Mucosa of descending colon (tissue), 3 donors: ENCODE measurements around the gene ZNF462. TPM values are rescaled to one million over a fixed set of nuclear protein-coding genes. Genes with fewer than 3 reads are reported as not detected.

Experiments used
- ATAC-seq: fragments of 200-7000 bp; cut with Tn5 transposase; one replicate; pipeline ENCODE4 v1.9.1; 2020; ENCODE audit warnings: mild to moderate bottlenecking, moderate library complexity
- DNase-seq, 3 donors: peaks; one replicate each; pipeline ENCODE4 v3.0.0-alpha.2; 2020
- H3K36me3 ChIP-seq: fragments of 200-600 bp; one replicate; pipeline ENCODE4 v1.8.0; 2021; ENCODE audit warnings: low read depth, mild to moderate bottlenecking
- H3K4me1 ChIP-seq: fragments of 200-600 bp; one replicate; pipeline ENCODE4 v1.8.0; 2021; ENCODE audit warnings: low read depth, mild to moderate bottlenecking
- H3K4me3 ChIP-seq: fragments of 200-600 bp; one replicate; pipeline ENCODE4 v1.8.0; 2021; ENCODE audit warnings: mild to moderate bottlenecking
- H3K9me3 ChIP-seq: fragments of 200-600 bp; one replicate; pipeline ENCODE4 v1.8.0; 2021; ENCODE audit warnings: mild to moderate bottlenecking
- intact Hi-C, 2 donors: fragments of 100-400 bp; cut with DNase I in 1 of 2; cut with micrococcal nuclease in 1 of 2; formaldehyde crosslinking; loops; one replicate each; pipeline versions ENCODE4 v1.11.0 to v1.11.1; 2022; cut with DNase I, micrococcal nuclease
- total RNA-seq, 3 donors: library from RNA; stranded (reverse); fragmentation: NEBNext Ultra II Directional in 2 of 3; extraction: Animal tissue kit (Norgen Biotek cat#: 25700) in 2 of 3; gene quantifications; one replicate each; pipeline versions ENCODE4 v1.2.1 to v1.2.4, GENCODE V29; 2021 to 2023
- TF ChIP-seq, protein P1 (sequence below): fragments of 200-600 bp; IDR thresholded peaks from one replicate; pipeline ENCODE4 v1.8.0; 2022; ENCODE audit warnings: antibody characterized with exemption, mild to moderate bottlenecking
- donor health status: DM: no; HTN: no; CAD: no; lungs with moderate emphysema.
- donor health status: DM: no; HTN: no; CAD: no.
- donor health status: DM: no; HTN: yes; CAD: no.

Gene ZNF462
- total RNA-seq, 3 donors from 2014 or later: 34.8 to 54.7 (median 48.7) TPM

DNA sequence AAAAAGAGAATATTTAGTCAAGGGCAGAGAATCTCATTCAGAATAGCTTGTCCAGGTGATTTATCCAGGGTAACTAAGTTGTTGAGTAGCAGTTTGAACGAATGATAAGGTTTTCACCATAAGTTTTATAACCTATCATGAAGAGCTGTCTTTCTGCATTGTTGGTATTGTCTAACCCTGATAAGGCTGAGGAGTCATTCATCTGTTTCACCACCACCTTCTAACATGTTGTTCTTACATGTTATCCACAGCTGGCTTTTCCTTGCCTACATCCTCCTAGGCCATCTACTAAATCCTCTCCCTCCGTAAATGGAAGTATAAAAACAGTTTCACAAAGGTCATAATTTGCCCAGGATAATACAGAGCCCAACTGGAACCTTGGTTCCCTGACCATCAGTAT is 24.1 kb downstream of the ZNF462 start:
- no peak for DNase-seq
- TF ChIP-seq, protein P1, sequence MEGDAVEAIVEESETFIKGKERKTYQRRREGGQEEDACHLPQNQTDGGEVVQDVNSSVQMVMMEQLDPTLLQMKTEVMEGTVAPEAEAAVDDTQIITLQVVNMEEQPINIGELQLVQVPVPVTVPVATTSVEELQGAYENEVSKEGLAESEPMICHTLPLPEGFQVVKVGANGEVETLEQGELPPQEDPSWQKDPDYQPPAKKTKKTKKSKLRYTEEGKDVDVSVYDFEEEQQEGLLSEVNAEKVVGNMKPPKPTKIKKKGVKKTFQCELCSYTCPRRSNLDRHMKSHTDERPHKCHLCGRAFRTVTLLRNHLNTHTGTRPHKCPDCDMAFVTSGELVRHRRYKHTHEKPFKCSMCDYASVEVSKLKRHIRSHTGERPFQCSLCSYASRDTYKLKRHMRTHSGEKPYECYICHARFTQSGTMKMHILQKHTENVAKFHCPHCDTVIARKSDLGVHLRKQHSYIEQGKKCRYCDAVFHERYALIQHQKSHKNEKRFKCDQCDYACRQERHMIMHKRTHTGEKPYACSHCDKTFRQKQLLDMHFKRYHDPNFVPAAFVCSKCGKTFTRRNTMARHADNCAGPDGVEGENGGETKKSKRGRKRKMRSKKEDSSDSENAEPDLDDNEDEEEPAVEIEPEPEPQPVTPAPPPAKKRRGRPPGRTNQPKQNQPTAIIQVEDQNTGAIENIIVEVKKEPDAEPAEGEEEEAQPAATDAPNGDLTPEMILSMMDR: no peak
- peak; percentile 27 for ATAC-seq
- intact Hi-C loops: no loop called here
- H3K36me3 ChIP-seq: no peaks in the 10 kb centered on the region
- no peaks in the 10 kb centered on the region for H3K9me3 ChIP-seq
- H3K4me3 ChIP-seq: no peak overlapping the region
- H3K4me1 ChIP-seq: peaks cover 11% of the 10 kb centered on the region

DNA sequence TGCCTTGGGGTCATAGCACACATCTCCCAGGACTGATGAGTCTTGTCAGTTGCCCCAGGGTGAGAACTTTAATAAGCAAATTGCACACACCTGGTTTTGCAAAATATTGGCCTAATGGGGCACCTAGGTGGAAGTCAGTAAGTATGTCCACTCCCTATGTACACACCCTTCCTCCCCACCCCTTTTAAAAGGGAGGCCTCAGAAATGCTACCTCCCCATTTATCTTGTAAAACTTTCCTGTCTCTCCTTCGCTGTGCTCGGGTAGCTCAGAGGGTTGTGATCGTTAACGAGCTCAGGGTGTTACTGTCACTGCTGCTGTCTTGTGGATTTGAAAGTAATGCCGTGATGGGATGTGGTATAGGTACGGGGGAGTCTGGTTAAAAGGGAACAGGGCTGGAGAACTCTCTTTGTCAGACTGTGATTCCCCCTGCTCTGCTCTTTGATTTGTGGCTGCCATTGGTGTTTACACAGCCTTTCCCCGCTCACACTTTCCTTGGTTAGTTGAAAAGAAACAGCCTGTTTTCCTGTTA is 26.2 kb downstream of the ZNF462 start:
- Histone ChIP-seq H3K4me1 (no peaks in the 10 kb centered on the region), H3K9me3 (no peaks in the 10 kb centered on the region), H3K36me3 (no peaks in the 10 kb centered on the region), H3K4me3 (no peak overlapping the region)
- no peak for DNase-seq
- intact Hi-C loops: no loop called here
- TF ChIP-seq, protein P1: no peak
- no peak for ATAC-seq

DNA sequence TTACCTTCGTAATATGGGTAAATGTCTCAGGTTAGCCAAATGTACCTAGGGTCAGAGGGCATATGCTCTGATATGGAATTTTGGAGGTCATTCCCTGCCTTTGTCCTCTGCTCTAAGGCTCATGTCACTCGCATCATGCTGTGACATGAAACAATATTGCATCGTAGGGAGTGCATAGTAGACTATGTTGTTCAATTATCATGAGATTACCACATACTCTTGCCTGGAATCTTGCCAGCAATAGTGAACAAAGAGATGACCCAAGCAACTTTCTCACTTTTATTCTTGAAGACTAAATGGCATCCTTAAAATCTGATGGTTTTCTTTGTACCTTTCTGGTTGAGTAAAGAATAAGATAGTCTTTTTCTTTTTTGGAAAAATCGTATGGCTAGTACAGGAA is 27.6 kb downstream of the ZNF462 start:
- Histone ChIP-seq H3K36me3 (no peaks in the 10 kb centered on the region), H3K4me3 (no peak overlapping the region), H3K9me3 (no peaks in the 10 kb centered on the region), H3K4me1 (no peaks in the 10 kb centered on the region)
- ATAC-seq: no peak
- TF ChIP-seq, protein P1: no peak
- DNase-seq: no peak
- intact Hi-C loops: no loop called here

DNA sequence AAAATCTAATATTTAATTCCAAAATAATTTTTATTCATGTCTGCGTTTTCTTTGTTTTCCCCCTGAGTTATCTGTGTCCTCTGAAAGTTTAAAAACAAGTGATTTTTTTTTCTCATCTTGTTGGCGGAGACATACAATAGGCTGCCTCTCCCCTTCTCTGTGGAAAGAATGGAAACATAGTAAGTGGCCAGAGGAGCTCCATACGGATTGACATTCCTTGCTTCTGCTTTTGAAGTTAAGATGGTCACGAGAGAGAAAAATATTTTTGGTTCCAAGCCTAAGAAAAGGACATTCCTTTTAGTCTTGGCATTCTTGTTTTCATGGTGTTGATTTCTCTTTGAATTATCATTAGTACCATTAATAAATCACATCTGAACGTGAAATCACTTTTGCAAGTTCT is 28.3 kb downstream of the ZNF462 start:
- Histone ChIP-seq H3K4me1 (no peaks in the 10 kb centered on the region), H3K4me3 (no peak overlapping the region), H3K36me3 (no peaks in the 10 kb centered on the region), H3K9me3 (no peaks in the 10 kb centered on the region)
- TF ChIP-seq, protein P1: no peak
- no peak for ATAC-seq
- no peak for DNase-seq
- intact Hi-C loops: no loop called here

DNA sequence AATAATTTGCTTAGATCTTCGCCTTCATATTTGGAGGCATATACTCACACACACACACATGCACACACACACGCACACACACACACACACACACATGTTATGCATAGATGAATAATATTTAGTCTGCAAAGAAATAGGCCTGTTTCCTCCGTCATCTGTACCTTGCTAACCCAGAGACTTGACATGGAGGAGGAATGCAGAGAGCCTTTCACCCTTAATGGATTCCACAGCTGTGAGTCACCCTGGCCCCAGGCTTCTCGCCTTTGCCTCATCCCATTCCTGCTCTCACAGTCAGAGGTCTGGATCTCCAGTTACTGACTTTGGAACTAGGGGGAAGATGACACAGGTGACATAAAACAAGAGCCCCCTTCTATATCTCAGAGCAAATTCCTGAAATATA is 29.7 kb downstream of the ZNF462 start:
- no peak overlapping the region for H3K4me3 ChIP-seq
- no peaks in the 10 kb centered on the region for H3K4me1 ChIP-seq
- intact Hi-C loops: no loop called here
- no peaks in the 10 kb centered on the region for H3K9me3 ChIP-seq
- TF ChIP-seq, protein P1: no peak
- no peak for DNase-seq
- no peaks in the 10 kb centered on the region for H3K36me3 ChIP-seq
- peak; percentile 65 for ATAC-seq

DNA sequence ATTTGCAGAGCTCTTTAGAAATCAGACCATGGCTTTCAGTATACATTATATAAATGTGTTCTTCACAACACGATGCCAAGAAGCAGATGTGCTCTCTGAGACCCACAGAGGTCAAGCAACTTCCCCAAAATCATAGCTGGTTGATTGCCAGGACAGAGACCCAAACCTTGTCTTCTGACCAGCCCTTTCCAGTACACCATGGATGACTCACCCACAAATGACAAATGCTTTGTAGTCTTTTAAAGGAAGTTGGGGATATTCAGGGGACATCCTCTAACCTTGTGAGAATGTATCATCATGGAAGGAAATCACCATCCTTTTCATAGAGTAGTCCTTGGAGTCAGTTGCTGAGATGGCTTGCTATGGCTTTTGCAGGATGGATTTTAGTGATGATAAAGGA is 30.1 kb downstream of the ZNF462 start:
- DNase-seq (no peak), ATAC-seq (peak; percentile 54)
- TF ChIP-seq, protein P1: no peak
- H3K4me1 ChIP-seq: no peaks in the 10 kb centered on the region
- H3K4me3 ChIP-seq: no peak overlapping the region
- H3K36me3 ChIP-seq: no peaks in the 10 kb centered on the region
- no peaks in the 10 kb centered on the region for H3K9me3 ChIP-seq
- intact Hi-C loops: no loop called here
